Ishikawa (cell line): ENCODE measurements around the gene RTN1.

Experiments used
- CEBPB ChIP-seq: IDR thresholded peaks from 2 replicates; pipeline ENCODE4 v1.6.1; 2012
- EGR1 ChIP-seq: IDR thresholded peaks from 2 replicates; pipeline ENCODE4 v1.6.1; 2012
- MAX ChIP-seq: IDR thresholded peaks from 2 replicates; pipeline ENCODE4 v1.6.1; 2012
- NFIC ChIP-seq: IDR thresholded peaks from 2 replicates; pipeline ENCODE4 v1.6.1; 2012
- RAD21 ChIP-seq: IDR thresholded peaks from 2 replicates; pipeline ENCODE4 v1.6.1; 2012; ENCODE audit warnings: low read depth
- TCF12 ChIP-seq: IDR thresholded peaks from 2 replicates; pipeline ENCODE4 v1.6.1; 2012; ENCODE audit warnings: low read depth
- TEAD4 ChIP-seq: IDR thresholded peaks from 2 replicates; pipeline ENCODE4 v1.6.1; 2012
- YY1 ChIP-seq: IDR thresholded peaks from 2 replicates; pipeline ENCODE4 v1.6.1; 2012; ENCODE audit warnings: low read depth
- ZBTB7A ChIP-seq: IDR thresholded peaks from 2 replicates; pipeline ENCODE4 v1.6.1; 2012; ENCODE audit warnings: low read depth
- TF ChIP-seq, protein P1 (sequence below): IDR thresholded peaks from 2 replicates; pipeline ENCODE4 v1.6.1; 2012; ENCODE audit warnings: low read depth, mild to moderate bottlenecking

DNA sequence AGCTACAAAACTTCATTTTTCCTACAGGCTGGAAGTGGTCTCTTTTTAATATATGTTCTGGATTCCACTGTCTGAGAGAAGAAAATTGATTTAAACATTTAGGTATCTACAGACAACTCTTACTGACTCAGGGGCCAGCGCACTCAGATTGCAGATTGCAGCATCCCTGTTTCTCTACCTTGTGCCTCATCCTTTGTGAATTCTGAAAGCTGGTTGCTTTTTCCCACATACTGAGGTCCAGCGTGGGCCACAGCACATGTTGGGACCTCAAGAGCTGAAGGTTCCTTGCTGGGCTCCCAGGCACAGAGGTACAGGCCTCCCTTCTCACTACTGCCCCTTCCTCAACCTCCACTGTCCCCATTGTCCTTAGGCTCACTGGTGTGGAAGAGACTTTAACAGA, 192.2 kb downstream of the RTN1 start:
- TF ChIP-seq MAX (no peak), NFIC (no peak), RAD21 (no peak), EGR1 (no peak), CEBPB (no peak), TCF12 (no peak), YY1 (no peak), TEAD4 (no peak), ZBTB7A (no peak)
- TF ChIP-seq, protein P1, sequence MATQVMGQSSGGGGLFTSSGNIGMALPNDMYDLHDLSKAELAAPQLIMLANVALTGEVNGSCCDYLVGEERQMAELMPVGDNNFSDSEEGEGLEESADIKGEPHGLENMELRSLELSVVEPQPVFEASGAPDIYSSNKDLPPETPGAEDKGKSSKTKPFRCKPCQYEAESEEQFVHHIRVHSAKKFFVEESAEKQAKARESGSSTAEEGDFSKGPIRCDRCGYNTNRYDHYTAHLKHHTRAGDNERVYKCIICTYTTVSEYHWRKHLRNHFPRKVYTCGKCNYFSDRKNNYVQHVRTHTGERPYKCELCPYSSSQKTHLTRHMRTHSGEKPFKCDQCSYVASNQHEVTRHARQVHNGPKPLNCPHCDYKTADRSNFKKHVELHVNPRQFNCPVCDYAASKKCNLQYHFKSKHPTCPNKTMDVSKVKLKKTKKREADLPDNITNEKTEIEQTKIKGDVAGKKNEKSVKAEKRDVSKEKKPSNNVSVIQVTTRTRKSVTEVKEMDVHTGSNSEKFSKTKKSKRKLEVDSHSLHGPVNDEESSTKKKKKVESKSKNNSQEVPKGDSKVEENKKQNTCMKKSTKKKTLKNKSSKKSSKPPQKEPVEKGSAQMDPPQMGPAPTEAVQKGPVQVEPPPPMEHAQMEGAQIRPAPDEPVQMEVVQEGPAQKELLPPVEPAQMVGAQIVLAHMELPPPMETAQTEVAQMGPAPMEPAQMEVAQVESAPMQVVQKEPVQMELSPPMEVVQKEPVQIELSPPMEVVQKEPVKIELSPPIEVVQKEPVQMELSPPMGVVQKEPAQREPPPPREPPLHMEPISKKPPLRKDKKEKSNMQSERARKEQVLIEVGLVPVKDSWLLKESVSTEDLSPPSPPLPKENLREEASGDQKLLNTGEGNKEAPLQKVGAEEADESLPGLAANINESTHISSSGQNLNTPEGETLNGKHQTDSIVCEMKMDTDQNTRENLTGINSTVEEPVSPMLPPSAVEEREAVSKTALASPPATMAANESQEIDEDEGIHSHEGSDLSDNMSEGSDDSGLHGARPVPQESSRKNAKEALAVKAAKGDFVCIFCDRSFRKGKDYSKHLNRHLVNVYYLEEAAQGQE, result no peak
